HEK293T (cell line): ENCODE data around the gene VSTM4.

Experiments
- BHLHE40 ChIP-seq: fragments of 450-650 bp; IDR thresholded peaks from 2 replicates; pipeline ENCODE4 v1.6.1; 2016; ENCODE audit warnings: mild to moderate bottlenecking, moderate library complexity, borderline replicate concordance
- ELF4 ChIP-seq: fragments of 450-650 bp; IDR thresholded peaks from 2 replicates; pipeline ENCODE4 v1.6.1; 2017; ENCODE audit warnings: antibody characterized with exemption
- FOXA1 ChIP-seq: fragments of 450-650 bp; IDR thresholded peaks from 2 replicates; pipeline ENCODE4 v1.6.1; 2016; ENCODE audit warnings: mild to moderate bottlenecking
- FOXK2 ChIP-seq: fragments of 450-650 bp; IDR thresholded peaks from 2 replicates; pipeline ENCODE4 v1.6.1; 2016; ENCODE audit warnings: mild to moderate bottlenecking
- HDGF ChIP-seq: fragments of 450-650 bp; IDR thresholded peaks from 2 replicates; pipeline ENCODE4 v1.6.1; 2017; ENCODE audit warnings: antibody characterized with exemption, borderline replicate concordance
- LEF1 ChIP-seq: fragments of 450-650 bp; IDR thresholded peaks from 2 replicates; pipeline ENCODE4 v1.6.1; 2017; ENCODE audit warnings: mild to moderate bottlenecking, borderline replicate concordance
- NFRKB ChIP-seq: fragments of 450-650 bp; IDR thresholded peaks from 2 replicates; pipeline ENCODE4 v1.6.1; 2016; ENCODE audit warnings: mild to moderate bottlenecking, moderate library complexity
- PKNOX1 ChIP-seq: fragments of 450-650 bp; IDR thresholded peaks from 2 replicates; pipeline ENCODE4 v1.6.1; 2016
- SP1 ChIP-seq: fragments of 450-650 bp; IDR thresholded peaks from 2 replicates; pipeline ENCODE4 v1.6.1; 2017
- SUZ12 ChIP-seq: fragments of 450-650 bp; IDR thresholded peaks from 2 replicates; pipeline ENCODE4 v1.6.1; 2016; ENCODE audit warnings: mild to moderate bottlenecking
- TARDBP ChIP-seq: fragments of 450-650 bp; IDR thresholded peaks from 2 replicates; pipeline ENCODE4 v1.6.1; 2016

GRCh38 chr10:49114718-49115014, 656 bp downstream of the VSTM4 start:
- TF ChIP-seq ELF4, result no peak
- TF ChIP-seq PKNOX1, result no peak
- no peak for TF ChIP-seq FOXA1
- TF ChIP-seq HDGF, result no peak
- TF ChIP-seq TARDBP, result no peak
- TF ChIP-seq SP1, result no peak
- no peak for TF ChIP-seq FOXK2
- no peak for TF ChIP-seq BHLHE40
- TF ChIP-seq NFRKB, result no peak
- no peak for TF ChIP-seq LEF1
- TF ChIP-seq SUZ12, result no peak
